ENCODE results near the gene SAMD8. TPM values are rescaled to one million over a fixed set of nuclear protein-coding genes. Genes with fewer than 3 reads are reported as not detected.
"Not testable (repeated sequence)": the region's sequence is repeated elsewhere in the genome, so short reads cannot be mapped to it uniquely, and the experiment has no call there.

Gene SAMD8
- total and polyA plus RNA-seq, 11 donors, result 7.5 to 43.0 (median 23.4) TPM

DNA sequence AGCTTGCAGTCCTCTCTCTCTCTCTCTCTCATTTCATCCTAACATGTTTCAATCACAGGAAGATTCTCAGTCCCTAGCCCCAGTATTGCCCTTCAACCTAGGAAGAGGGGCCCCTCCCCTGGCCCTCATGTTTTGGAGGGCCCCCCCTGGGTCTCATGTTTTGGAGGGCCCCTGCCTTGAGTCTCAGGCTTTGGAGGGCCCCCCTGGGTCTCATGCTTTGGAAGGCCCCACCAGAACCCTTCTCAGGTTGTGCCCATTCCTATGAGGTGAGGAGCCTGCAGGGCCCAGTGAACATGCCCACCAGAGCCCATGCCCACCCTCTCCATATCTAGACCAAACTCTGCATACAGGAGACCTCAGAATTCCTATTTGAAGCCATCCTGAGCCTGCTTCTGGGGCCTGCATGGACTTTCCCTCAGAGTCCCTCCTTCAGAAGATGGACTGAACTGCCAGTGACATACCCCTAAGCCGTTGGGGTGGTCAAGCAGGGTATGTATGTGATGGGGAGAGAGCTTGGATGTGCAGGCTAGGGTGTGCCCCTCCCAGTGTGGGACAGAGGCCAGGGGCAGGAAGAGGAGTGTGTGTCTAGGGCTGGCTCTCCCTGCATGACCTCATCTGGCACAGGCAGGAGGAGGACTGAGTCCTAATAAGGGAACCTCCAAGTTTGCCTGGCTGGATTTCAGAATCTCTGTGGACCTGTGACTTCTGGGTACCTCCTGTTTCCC is 91.0 kb downstream of the SAMD8 start:
- DNase-seq (peak; percentile 71 to 87 (median 77)), ATAC-seq (peak; percentile 87 to 98 (median 96))
- WGBS, 4 donors, result 20 to 33% (median 25%) methylated on average over 1 of the region's 1 CpG
- Histone ChIP-seq H3K9me3 (no peaks in the 10 kb centered on the region), H3K27me3 (no peaks in the 10 kb centered on the region), H3K27ac (peak overlapping the region in 11 of 12 donors; percentile 58 to 82 (median 73)), H3K36me3 (no peaks in the 10 kb centered on the region), H3K4me1 (peaks cover 0 to 20% (median 13%) of the 10 kb centered on the region in 12 donors), H3K4me3 (no peak overlapping the region)
- no peak for TF ChIP-seq POLR2A (IDR thresholded peaks at IDR 0.05)
- TF ChIP-seq, protein P1, sequence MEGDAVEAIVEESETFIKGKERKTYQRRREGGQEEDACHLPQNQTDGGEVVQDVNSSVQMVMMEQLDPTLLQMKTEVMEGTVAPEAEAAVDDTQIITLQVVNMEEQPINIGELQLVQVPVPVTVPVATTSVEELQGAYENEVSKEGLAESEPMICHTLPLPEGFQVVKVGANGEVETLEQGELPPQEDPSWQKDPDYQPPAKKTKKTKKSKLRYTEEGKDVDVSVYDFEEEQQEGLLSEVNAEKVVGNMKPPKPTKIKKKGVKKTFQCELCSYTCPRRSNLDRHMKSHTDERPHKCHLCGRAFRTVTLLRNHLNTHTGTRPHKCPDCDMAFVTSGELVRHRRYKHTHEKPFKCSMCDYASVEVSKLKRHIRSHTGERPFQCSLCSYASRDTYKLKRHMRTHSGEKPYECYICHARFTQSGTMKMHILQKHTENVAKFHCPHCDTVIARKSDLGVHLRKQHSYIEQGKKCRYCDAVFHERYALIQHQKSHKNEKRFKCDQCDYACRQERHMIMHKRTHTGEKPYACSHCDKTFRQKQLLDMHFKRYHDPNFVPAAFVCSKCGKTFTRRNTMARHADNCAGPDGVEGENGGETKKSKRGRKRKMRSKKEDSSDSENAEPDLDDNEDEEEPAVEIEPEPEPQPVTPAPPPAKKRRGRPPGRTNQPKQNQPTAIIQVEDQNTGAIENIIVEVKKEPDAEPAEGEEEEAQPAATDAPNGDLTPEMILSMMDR (IDR thresholded peaks at IDR 0.05), result no peak
- intact Hi-C loops (cut with DNase I), result no loop called here

DNA sequence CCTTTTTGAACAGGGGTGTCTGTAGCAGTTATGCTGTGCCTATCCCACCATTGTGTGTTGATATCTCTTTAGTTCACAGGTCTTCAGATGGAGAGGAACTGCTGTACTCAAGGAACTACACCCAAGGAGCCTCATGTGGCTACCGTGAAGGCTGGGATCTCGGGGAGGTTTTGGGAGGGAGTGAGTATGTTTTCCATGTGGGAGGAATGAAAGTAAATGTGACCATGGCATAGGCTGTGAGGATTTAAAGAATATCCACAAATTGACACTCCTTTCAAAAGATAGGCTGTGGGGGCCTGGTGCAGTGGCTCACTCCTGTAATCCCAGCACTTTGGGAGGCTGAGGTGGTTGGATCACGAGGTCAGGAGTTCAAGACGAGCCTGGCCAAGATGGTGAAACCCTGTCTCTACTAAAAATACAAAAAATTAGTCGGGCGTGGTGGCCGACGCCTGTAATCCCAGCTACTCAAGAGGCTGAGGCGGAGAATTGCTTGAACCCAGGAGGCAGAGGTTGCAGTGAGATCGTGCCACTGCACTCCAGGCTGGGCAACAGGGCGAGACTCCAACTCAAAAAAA is 91.7 kb downstream of the SAMD8 start:
- Histone ChIP-seq H3K27ac (peak overlapping the region in 11 of 12 donors; percentile 58 to 82 (median 73)), H3K4me1 (peaks cover 0 to 20% (median 13%) of the 10 kb centered on the region in 12 donors)
- peak in 1 of 5 donors; percentile 14 for DNase-seq
- ATAC-seq; H3K27me3 ChIP-seq; H3K4me3 ChIP-seq; H3K36me3 ChIP-seq; intact Hi-C loops (cut with DNase I); H3K9me3 ChIP-seq: not testable (repeated sequence)
- 75 to 85% (median 80%) methylated on average over 11 of the region's 11 CpGs for WGBS, 4 donors

DNA sequence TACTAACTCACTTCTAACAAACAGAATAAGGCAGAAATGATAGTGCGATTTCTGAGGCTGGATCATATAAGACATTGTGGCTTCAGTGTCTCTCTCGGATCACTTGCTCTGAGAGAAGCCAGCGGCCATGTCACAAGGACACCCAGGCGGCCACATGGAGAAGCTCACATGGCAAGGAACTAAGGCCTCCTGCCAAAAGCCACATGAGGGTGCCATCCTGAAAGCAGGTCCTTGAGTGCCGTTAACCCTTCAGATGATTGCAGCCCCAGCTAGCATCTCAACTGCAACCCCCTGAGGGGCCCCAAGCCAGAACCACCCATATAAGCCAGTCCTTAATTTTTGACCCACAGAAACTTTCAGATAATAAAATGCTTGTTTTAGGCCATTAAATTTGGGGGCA is 92.3 kb downstream of the SAMD8 start:
- Histone ChIP-seq H3K9me3 (no peaks in the 10 kb centered on the region), H3K4me1 (peaks cover 0 to 20% (median 13%) of the 10 kb centered on the region in 12 donors), H3K27me3 (no peaks in the 10 kb centered on the region), H3K4me3 (no peak overlapping the region), H3K27ac (peak overlapping the region in 10 of 12 donors; percentile 58 to 82 (median 74)), H3K36me3 (no peaks in the 10 kb centered on the region)
- DNase-seq, result peak in 4 of 5 donors; percentile 28 to 62 (median 36)
- 46 to 77% (median 66%) methylated on average over 5 of the region's 5 CpGs for WGBS, 4 donors
- ATAC-seq, result peak; percentile 13 to 61 (median 52)
- TF ChIP-seq, protein P1 (IDR thresholded peaks at IDR 0.05), result peak in 1 of 12 donors; percentile 6
- no peak for TF ChIP-seq POLR2A (IDR thresholded peaks at IDR 0.05)
- intact Hi-C loops (cut with DNase I), result no loop called here

DNA sequence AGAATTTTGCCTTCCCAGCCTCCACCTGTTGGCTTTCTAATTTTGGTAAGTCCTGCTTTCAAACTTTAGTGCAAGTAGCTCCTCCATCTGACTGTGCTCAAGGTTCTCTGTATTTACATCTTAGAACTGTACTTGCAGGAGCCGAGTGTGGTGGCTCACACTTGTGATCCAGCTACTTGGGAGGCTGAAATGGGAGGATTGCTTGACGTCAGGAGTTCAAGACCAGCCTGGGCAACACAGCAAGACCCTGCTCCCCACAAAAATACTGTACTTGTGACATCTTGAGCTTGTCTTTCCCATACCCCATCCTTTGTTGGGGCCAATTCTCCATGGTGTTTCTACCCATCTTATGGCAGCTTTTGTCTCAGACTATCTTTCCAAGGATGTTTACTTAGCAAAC is 94.5 kb downstream of the SAMD8 start:
- DNase-seq (no peak), ATAC-seq (no peak)
- H3K4me1 ChIP-seq, result peaks cover 0 to 26% (median 16%) of the 10 kb centered on the region in 12 donors
- H3K4me3 ChIP-seq, result no peak overlapping the region
- no peaks in the 10 kb centered on the region for H3K9me3 ChIP-seq
- no peaks in the 10 kb centered on the region for H3K27me3 ChIP-seq
- WGBS, 4 donors, result 95 to 100% (median 96%) methylated on average over 2 of the region's 2 CpGs
- H3K27ac ChIP-seq, result no peak overlapping the region
- no peaks in the 10 kb centered on the region for H3K36me3 ChIP-seq
- intact Hi-C loops (cut with DNase I), result loop anchor here in 3 of 10 donors (5.0 kb wide), 2 partner anchors 89 to 94 kb away; partner anchors contain the start of gene SAMD8 (in 2 of the 3)
- no peak for TF ChIP-seq POLR2A (IDR thresholded peaks at IDR 0.05)
- TF ChIP-seq, protein P1 (IDR thresholded peaks at IDR 0.05), result no peak

DNA sequence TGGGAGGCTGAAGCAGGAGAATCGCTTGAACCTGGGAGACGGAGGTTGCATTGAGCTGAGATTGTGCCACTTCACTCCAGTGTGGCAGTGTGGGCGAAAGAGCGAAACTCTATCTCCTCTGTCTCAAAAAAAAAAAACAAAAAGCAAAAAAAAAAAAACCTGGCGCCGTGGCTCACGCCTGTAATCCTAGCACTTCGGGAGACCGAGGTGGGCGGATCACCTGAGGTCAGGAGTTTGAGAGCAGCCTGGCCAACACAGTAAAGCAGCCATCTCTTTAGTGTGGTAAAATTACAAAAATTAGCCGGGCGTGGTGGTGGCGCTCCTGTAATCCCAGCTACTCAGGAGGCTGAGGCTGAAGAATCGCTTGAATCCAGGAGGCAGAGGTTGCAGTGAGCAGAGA is 95.2 kb downstream of the SAMD8 start:
- WGBS, 4 donors, result 93 to 94% (median 94%) methylated on average over 14 of the region's 14 CpGs
- H3K27ac ChIP-seq, ATAC-seq, H3K36me3 ChIP-seq, H3K4me3 ChIP-seq, H3K27me3 ChIP-seq, DNase-seq, H3K9me3 ChIP-seq: not testable (repeated sequence)
- H3K4me1 ChIP-seq, result peaks cover 0 to 29% (median 18%) of the 10 kb centered on the region in 12 donors
- intact Hi-C loops (cut with DNase I), result loop anchor here in 3 of 10 donors (5.0 kb wide), 2 partner anchors 89 to 94 kb away; partner anchors contain the start of gene SAMD8 (in 2 of the 3)

Measured in heart left ventricle (tissue), 16 donors.